Hepatocyte (in vitro differentiated cells): ENCODE results near the gene ARL15. TPM values are rescaled to one million over a fixed set of nuclear protein-coding genes. Genes with fewer than 3 reads are reported as not detected.
A peak's percentile ranks its signal among the peaks of the same experiment; 100 is the strongest.

Experiments
- DNase-seq: peaks from one replicate; pipeline ENCODE4 v3.0.0-alpha.2; 2016; ENCODE audit warnings: low spot score
- H2AFZ ChIP-seq: fragments of 200-600 bp; sonication (generic); 2 replicates; pipeline ENCODE4 v1.6.0; 2016; ENCODE audit warnings: antibody characterized with exemption, mild to moderate bottlenecking
- H3K27ac ChIP-seq: fragments of 200-600 bp; sonication (generic); 2 replicates; pipeline ENCODE4 v1.5.1; 2016; ENCODE audit warnings: mild to moderate bottlenecking
- H3K27me3 ChIP-seq: fragments of 200-600 bp; sonication (generic); 2 replicates; pipeline ENCODE4 v1.6.1; 2016
- H3K36me3 ChIP-seq: fragments of 200-600 bp; sonication (generic); replicated peaks from 2 replicates; pipeline ENCODE4 v1.5.1; 2016; ENCODE audit warnings: low read depth; ENCODE audit not compliant: insufficient read depth
- H3K4me1 ChIP-seq: fragments of 200-600 bp; sonication (generic); 2 replicates; pipeline ENCODE4 v1.5.1; 2016; ENCODE audit warnings: mild to moderate bottlenecking, moderate library complexity; ENCODE audit not compliant: insufficient read depth
- H3K4me2 ChIP-seq: fragments of 200-600 bp; sonication (generic); 2 replicates; pipeline ENCODE4 v1.6.0; 2016
- H3K4me3 ChIP-seq: fragments of 200-600 bp; sonication (generic); 2 replicates; pipeline ENCODE4 v1.5.1; 2016; ENCODE audit warnings: mild to moderate bottlenecking
- H3K79me2 ChIP-seq: fragments of 200-600 bp; sonication (generic); 2 replicates; pipeline ENCODE4 v1.6.0; 2017; ENCODE audit warnings: mild to moderate bottlenecking
- H3K9me2 ChIP-seq: fragments of 200-600 bp; sonication (generic); replicated peaks from 2 replicates; pipeline ENCODE4 v1.6.0; 2017; ENCODE audit warnings: mild to moderate bottlenecking; ENCODE audit not compliant: insufficient read depth
- H3K9me3 ChIP-seq: fragments of 200-600 bp; sonication (generic); 2 replicates; pipeline ENCODE4 v1.5.1; 2016; ENCODE audit warnings: low read depth, mild to moderate bottlenecking
- H4K20me1 ChIP-seq: fragments of 200-600 bp; sonication (generic); 2 replicates; pipeline ENCODE4 v1.6.0; 2016; ENCODE audit warnings: mild to moderate bottlenecking; ENCODE audit not compliant: insufficient read depth, poor library complexity, severe bottlenecking
- CTCF ChIP-seq: fragments of 200-600 bp; sonication (generic); IDR thresholded peaks from 2 replicates; pipeline ENCODE4 v1.5.1; 2016; ENCODE audit warnings: antibody characterized with exemption, mild to moderate bottlenecking; ENCODE audit not compliant: poor library complexity
- EZH2 ChIP-seq: fragments of 200-600 bp; sonication (generic); IDR thresholded peaks from 2 replicates; pipeline ENCODE4 v1.6.1; 2016; ENCODE audit warnings: antibody characterized with exemption, mild to moderate bottlenecking, borderline replicate concordance
- EZH2phosphoT487 ChIP-seq: fragments of 200-600 bp; sonication (generic); IDR thresholded peaks from one replicate; pipeline ENCODE4 v1.6.1; 2018; ENCODE audit warnings: antibody characterized with exemption, mild to moderate bottlenecking, low read depth, moderate library complexity; ENCODE audit not compliant: unreplicated experiment, severe bottlenecking
- WGBS: methylation state at CpG from one replicate; pipeline ENCODE4 v1.1.6; 2016; ENCODE audit warnings: low lambda C conversion rate; ENCODE audit errors: missing lambda C conversion rate; 5-methylcytosine and 5-hydroxymethylcytosine counted together
- polyA plus RNA-seq: library from polyadenylated mRNA; unstranded; fragments of >200 nt; fragmentation: Nextera tagmentation; extraction: Ambion mirVana; gene quantifications from 2 replicates; pipeline ENCODE4 v1.2.1, GENCODE V29; 2016
- total RNA-seq: library from RNA; depleted of rRNA; stranded (reverse); fragments of >200 nt; gene quantifications from 2 replicates; pipeline ENCODE4 v1.2.3, GENCODE V29; 2014

The ARL15 gene
- total and polyA plus RNA-seq, 2 experiments from 2014 or later = 13.3 to 66.3 TPM

- no peaks in the 10 kb centered on the region for H3K9me3 ChIP-seq
- 86% methylated on average over 7 of the region's 7 CpGs for WGBS
- H3K4me3 ChIP-seq = no peak overlapping the region
- H3K27ac ChIP-seq = no peak overlapping the region
- no peaks in the 10 kb centered on the region for H3K9me2 ChIP-seq
- no peak for DNase-seq
- TF ChIP-seq EZH2phosphoT487 (no peak), CTCF (no peak), EZH2 (no peak)
- peaks cover 12% of the 10 kb centered on the region for H3K79me2 ChIP-seq
- no peak overlapping the region for H2AFZ ChIP-seq
- no peaks in the 10 kb centered on the region for H3K36me3 ChIP-seq
- H3K4me2 ChIP-seq = no peak overlapping the region
- H3K27me3 ChIP-seq = no peaks in the 10 kb centered on the region
- H3K4me1 ChIP-seq = peaks cover 6% of the 10 kb centered on the region
- peaks cover 5% of the 10 kb centered on the region for H4K20me1 ChIP-seq
Observed at GRCh38 chr5:54313311-54314270, 3.2 kb upstream of the ARL15 start.

GRCh38 chr5:54312499-54312898, 2.1 kb upstream of the ARL15 start:
- Histone ChIP-seq H3K9me3 (no peaks in the 10 kb centered on the region), H3K27me3 (no peaks in the 10 kb centered on the region), H3K27ac (no peak overlapping the region), H3K79me2 (peaks cover 23% of the 10 kb centered on the region), H3K4me1 (peaks cover 17% of the 10 kb centered on the region), H3K4me3 (no peak overlapping the region), H2AFZ (no peak overlapping the region), H3K9me2 (no peaks in the 10 kb centered on the region), H3K36me3 (no peaks in the 10 kb centered on the region), H4K20me1 (peaks cover 16% of the 10 kb centered on the region), H3K4me2 (peak overlapping the region; percentile 97)
- 77% methylated on average over 3 of the region's 3 CpGs for WGBS
- no peak for TF ChIP-seq EZH2phosphoT487
- TF ChIP-seq CTCF = no peak
- no peak for TF ChIP-seq EZH2
- DNase-seq = no peak

- Histone ChIP-seq H3K4me2 (peak overlapping the region; percentile 97), H2AFZ (peak overlapping the region; percentile 94), H3K4me3 (peak overlapping the region; percentile 57), H3K27ac (peak overlapping the region; percentile 73), H3K27me3 (no peaks in the 10 kb centered on the region), H4K20me1 (peaks cover 20% of the 10 kb centered on the region), H3K9me2 (no peaks in the 10 kb centered on the region), H3K36me3 (no peaks in the 10 kb centered on the region), H3K79me2 (peaks cover 36% of the 10 kb centered on the region), H3K4me1 (peaks cover 27% of the 10 kb centered on the region), H3K9me3 (no peaks in the 10 kb centered on the region)
- DNase-seq = no peak
- WGBS = 3% methylated on average over 16 of the region's 16 CpGs
- TF ChIP-seq EZH2 = no peak
- TF ChIP-seq EZH2phosphoT487 = no peak
- no peak for TF ChIP-seq CTCF
Observed at GRCh38 chr5:54311176-54311677, 854 bp upstream of the ARL15 start.
